A549 (cell line): ENCODE data around the gene TMEM116. TPM values are rescaled to one million over a fixed set of nuclear protein-coding genes. Genes with fewer than 3 reads are reported as not detected.
A peak's percentile ranks its signal among the peaks of the same experiment; 100 is the strongest.

Experiments
- ATAC-seq, 2 experiments: fragments of 200-7000 bp in 1 of 2; fragments of >200 bp in 1 of 2; cut with Nextera tagmentation in 1 of 2; cut with Tn5 transposase in 1 of 2; 3 replicates each; pipeline versions ENCODE4 v1.8.0 to v1.9.1; 2018 to 2020; ENCODE audit warnings: mild to moderate bottlenecking in 1 of 2, moderate library complexity in 1 of 2
- CTCF ChIA-PET: fragments of 300-600 bp; sonication (Branson Sonifier 250); formaldehyde crosslinking; extraction: SDS; loops from one replicate; lab custom pipeline; 2021; ENCODE audit warnings: antibody characterized with exemption, inconsistent platforms; lab: Yijun Ruan, JAX
- POLR2A ChIA-PET: fragments of 350-600 bp; formaldehyde crosslinking; extraction: SDS; loops from one replicate; lab custom pipeline; 2021; ENCODE audit warnings: antibody characterized with exemption, inconsistent platforms; lab: Yijun Ruan, JAX
- DNase-seq, 2 experiments: peaks; one replicate each; pipeline versions ENCODE4 v3.0.0 to v3.0.0-alpha.2; 2011 to 2016; ENCODE audit warnings: low read depth in 1 of 2, low spot score in 1 of 2
- FAIRE-seq: peaks from 2 replicates; lab custom pipeline; 2011; peaks lifted over from hg19 to GRCh38; lab: Jason Lieb, UNC
- H3K27ac ChIP-seq, 2 experiments: fragments of >200 bp; sonication (Bioruptor Twin); formaldehyde crosslinking; 3 replicates each; pipeline ENCODE4 v1.5.1; 2016 to 2017
- H3K4me1 ChIP-seq: fragments of >200 bp; sonication (Bioruptor Twin); formaldehyde crosslinking; 3 replicates; pipeline ENCODE4 v1.6.1; 2016
- H3K4me2 ChIP-seq: fragments of >200 bp; sonication (Bioruptor Twin); formaldehyde crosslinking; 3 replicates; pipeline ENCODE4 v1.6.1; 2016
- H3K4me3 ChIP-seq: fragments of >200 bp; sonication (Bioruptor Twin); formaldehyde crosslinking; 3 replicates; pipeline ENCODE4 v1.5.1; 2016
- H3K9me3 ChIP-seq: fragments of >200 bp; sonication (Bioruptor Twin); formaldehyde crosslinking; 3 replicates; pipeline ENCODE4 v1.6.1; 2016
- ATOH8 ChIP-seq: fragments of 250-450 bp; sonication (Bioruptor Pico); IDR thresholded peaks from 2 replicates; pipeline ENCODE4 v1.5.0; 2020; ENCODE audit warnings: low read depth, mild to moderate bottlenecking, moderate library complexity
- CBX2 ChIP-seq: fragments of 200-600 bp; sonication (generic); IDR thresholded peaks from 2 replicates; pipeline ENCODE4 v1.6.1; 2016; ENCODE audit warnings: low read depth, mild to moderate bottlenecking, borderline replicate concordance
- CBX8 ChIP-seq: fragments of 200-600 bp; sonication (generic); IDR thresholded peaks from 2 replicates; pipeline ENCODE4 v1.6.1; 2016
- CHD2 ChIP-seq: fragments of 150-350 bp; IDR thresholded peaks from 2 replicates; pipeline ENCODE4 v1.6.1; 2014; ENCODE audit warnings: low read length; ENCODE audit not compliant: partially characterized antibody
- CHD4 ChIP-seq: fragments of 200-600 bp; sonication (generic); IDR thresholded peaks from 2 replicates; pipeline ENCODE4 v1.6.1; 2016; ENCODE audit warnings: antibody characterized with exemption, mild to moderate bottlenecking, borderline replicate concordance
- ELK1 ChIP-seq: fragments of 150-350 bp; IDR thresholded peaks from 2 replicates; pipeline ENCODE4 v1.6.1; 2014; ENCODE audit warnings: low read depth, mild to moderate bottlenecking, low read length
- ESRRA ChIP-seq: fragments of 150-350 bp; IDR thresholded peaks from 2 replicates; pipeline ENCODE4 v1.6.1; 2014; ENCODE audit warnings: mild to moderate bottlenecking, low read length, borderline replicate concordance
- FOSL2 ChIP-seq, 2 experiments: fragments of 450-650 bp in 1 of 2; fragments of >200 bp in 1 of 2; sonication (Bioruptor Twin) in 1 of 2; formaldehyde crosslinking; IDR thresholded peaks; 2 replicates each; pipeline versions ENCODE4 v1.5.0 to v1.6.1; 2016 to 2020; ENCODE audit warnings: mild to moderate bottlenecking in 1 of 2, moderate library complexity in 1 of 2
- HES2 ChIP-seq: fragments of >200 bp; sonication (Bioruptor Twin); formaldehyde crosslinking; IDR thresholded peaks from 2 replicates; pipeline ENCODE4 v1.6.1; 2016
- HOXB13 ChIP-seq: fragments of 250-450 bp; sonication (Bioruptor Pico); IDR thresholded peaks from 2 replicates; pipeline ENCODE4 v1.5.0; 2020; ENCODE audit warnings: low read depth, mild to moderate bottlenecking, moderate library complexity
- KDM1A ChIP-seq: fragments of 200-600 bp; sonication (generic); IDR thresholded peaks from 2 replicates; pipeline ENCODE4 v1.6.1; 2016; ENCODE audit warnings: low read depth, mild to moderate bottlenecking
- MAFK ChIP-seq: fragments of 450-650 bp; IDR thresholded peaks from 2 replicates; pipeline ENCODE4 v1.6.1; 2014; ENCODE audit not compliant: partially characterized antibody
- MAZ ChIP-seq: fragments of 150-350 bp; IDR thresholded peaks from 2 replicates; pipeline ENCODE4 v1.6.1; 2014; ENCODE audit warnings: antibody characterized with exemption, low read depth, low read length, borderline replicate concordance
- MYC ChIP-seq: IDR thresholded peaks from 2 replicates; pipeline ENCODE4 v1.6.1; 2012; ENCODE audit warnings: mild to moderate bottlenecking, inconsistent platforms, low read length, improper control_type of control experiment, borderline replicate concordance
- PHF8 ChIP-seq: fragments of 200-600 bp; sonication (generic); IDR thresholded peaks from 2 replicates; pipeline ENCODE4 v1.6.1; 2016; ENCODE audit warnings: low read depth, mild to moderate bottlenecking, antibody characterized with exemption, moderate library complexity, borderline replicate concordance
- POLR2A ChIP-seq: IDR thresholded peaks from 2 replicates; pipeline ENCODE4 v1.6.1; 2012; ENCODE audit warnings: mild to moderate bottlenecking, low read length
- REST ChIP-seq: fragments of 200-600 bp; sonication (generic); IDR thresholded peaks from 2 replicates; pipeline ENCODE4 v1.6.1; 2016; ENCODE audit warnings: antibody characterized with exemption, mild to moderate bottlenecking, moderate library complexity
- USF2 ChIP-seq: fragments of 450-650 bp; IDR thresholded peaks from 2 replicates; pipeline ENCODE4 v1.6.1; 2014; ENCODE audit warnings: antibody characterized with exemption
- ZC3H11A ChIP-seq: fragments of 450-650 bp; IDR thresholded peaks from 2 replicates; pipeline ENCODE4 v1.6.1; 2014; ENCODE audit warnings: antibody characterized with exemption, mild to moderate bottlenecking
- ZFP36 ChIP-seq: fragments of 450-650 bp; IDR thresholded peaks from 2 replicates; pipeline ENCODE4 v1.6.1; 2014; ENCODE audit warnings: borderline replicate concordance; ENCODE audit not compliant: partially characterized antibody
- WGBS: methylation state at CpG from one replicate; pipeline ENCODE4 v1.1.6; 2017; ENCODE audit errors: missing lambda C conversion rate; 5-methylcytosine and 5-hydroxymethylcytosine counted together
- polyA plus RNA-seq, 4 experiments: library from polyadenylated mRNA; depleted of rRNA in 3 of 4; stranded (reverse); fragments of >200 nt; fragmentation: RNase III in 1 of 4; extraction: RNeasy Plus Mini Kit Qiagen cat#74134 plus additional on column Dnase treatment in 1 of 4; gene quantifications; 2 replicates in 3 of 4; 3 replicates in 1 of 4; pipeline ENCODE4 v1.2.3, GENCODE V29; 2011 to 2017

TMEM116 gene
- polyA plus RNA-seq, 2 of the 4 experiments (the other 2 are of a cell fraction): 11.0 to 22.4 TPM

GRCh38 chr12:111901182-111901581 is 111.8 kb downstream of the TMEM116 start:
- H3K9me3 ChIP-seq: peaks cover 4% of the 10 kb centered on the region; the same call in 1 of the 3 replicates
- H3K4me3 ChIP-seq: no peak overlapping the region
- peak; percentile 44; a peak in 2 of 6 replicates for ATAC-seq
- H3K27ac ChIP-seq: no peak overlapping the region
- no peaks in the 10 kb centered on the region for H3K4me1 ChIP-seq
- TF ChIP-seq FOSL2 (IDR thresholded peaks at IDR 0.05): no peak
- peak; percentile 4; the same call in 1 of the 2 replicates for TF ChIP-seq FOSL2 (CRISPR knock-in tag; IDR thresholded peaks at IDR 0.05)
- TF ChIP-seq PHF8: no peak
- TF ChIP-seq ZC3H11A: no peak
- TF ChIP-seq POLR2A: no peak
- TF ChIP-seq CHD4: no peak
- TF ChIP-seq CHD2: no peak
- TF ChIP-seq, all 56 proteins: peak for 1
- DNase-seq (no peak), FAIRE-seq (no peak)
- ChIA-PET CTCF (no interaction called here), POLR2A (interaction anchor here (0.5 kb wide), 1 partner anchor 213 kb away, joined by 4 read pairs; no protein-coding TSS in a partner anchor)
- 76% methylated on average over 4 of the region's 4 CpGs for WGBS
- H3K4me2 ChIP-seq: no peak overlapping the region

- Histone ChIP-seq H3K27ac (no peak overlapping the region), H3K4me3 (no peak overlapping the region), H3K4me1 (no peaks in the 10 kb centered on the region)
- DNase-seq: no peak
- TF ChIP-seq CHD4: no peak
- TF ChIP-seq, all 56 proteins: peak for 0
- POLR2A ChIA-PET: no interaction called here
- Histone ChIP-seq H3K4me2 (no peak overlapping the region), H3K9me3 (no peaks in the 10 kb centered on the region)
- FAIRE-seq (no peak), ATAC-seq (no peak)
- CTCF ChIA-PET: interaction anchor here (0.6 to 0.7 kb wide), 5 partner anchors 10 to 929 kb away, joined by 3 to 4 read pairs (median 3); no protein-coding TSS in a partner anchor
- WGBS: 87% methylated on average over 5 of the region's 5 CpGs
These were observed 118.4 kb downstream of the TMEM116 start for GRCh38 chr12:111894556-111894955.

GRCh38 chr12:111893287-111893686 is 119.7 kb downstream of the TMEM116 start:
- ATAC-seq: no peak
- TF ChIP-seq CBX8 (no peak), HES2 (no peak), MYC (no peak), KDM1A (no peak), USF2 (no peak), PHF8 (no peak), ZFP36 (no peak), HOXB13 (CRISPR knock-in tag) (no peak), CBX2 (no peak), ESRRA (no peak)
- TF ChIP-seq, all 56 proteins: peak for 0
- 94% methylated on average over 2 of the region's 2 CpGs for WGBS
- no peak overlapping the region for H3K27ac ChIP-seq
- H3K4me2 ChIP-seq: no peak overlapping the region
- ChIA-PET POLR2A (no interaction called here), CTCF (interaction anchor here (1.8 kb wide), 1 partner anchor 12 kb away, joined by 3 read pairs; no protein-coding TSS in a partner anchor)
- H3K4me1 ChIP-seq: no peaks in the 10 kb centered on the region
- H3K9me3 ChIP-seq: no peaks in the 10 kb centered on the region
- no peak for DNase-seq
- no peak overlapping the region for H3K4me3 ChIP-seq
- no peak for FAIRE-seq

GRCh38 chr12:111887926-111888745 is 124.8 kb downstream of the TMEM116 start:
- ATAC-seq: no peak; a peak in 2 of 6 replicates
- no peak overlapping the region for H3K4me3 ChIP-seq
- H3K4me2 ChIP-seq: no peak overlapping the region
- ChIA-PET CTCF (no interaction called here), POLR2A (no interaction called here)
- no peak for FAIRE-seq
- no peak for DNase-seq
- H3K27ac ChIP-seq: no peak overlapping the region
- WGBS: 95% methylated on average over 11 of the region's 11 CpGs
- H3K4me1 ChIP-seq: no peaks in the 10 kb centered on the region
- H3K9me3 ChIP-seq: no peaks in the 10 kb centered on the region
- no peak for TF ChIP-seq MAZ
- TF ChIP-seq ATOH8 (CRISPR knock-in tag): no peak
- no peak for TF ChIP-seq ELK1
- no peak for TF ChIP-seq REST
- no peak for TF ChIP-seq MAFK
